HUES6 (cell line): ENCODE results near the gene CDH16.
"Not testable (repeated sequence)": the region's sequence is repeated elsewhere in the genome, so short reads cannot be mapped to it uniquely, and the experiment has no call there.

Experiments
- H3K27ac ChIP-seq: 2 replicates; pipeline ENCODE4 v1.7.0; 2013; ENCODE audit warnings: low read depth, mild to moderate bottlenecking, low read length, inconsistent platforms
- H3K27me3 ChIP-seq: 2 replicates; pipeline ENCODE4 v1.6.1; 2013; ENCODE audit warnings: low read length; ENCODE audit not compliant: control insufficient read depth, insufficient read depth
- H3K36me3 ChIP-seq: 2 replicates; pipeline ENCODE4 v1.6.1; 2013; ENCODE audit warnings: low read length; ENCODE audit not compliant: control insufficient read depth, insufficient read depth
- H3K4me1 ChIP-seq: 2 replicates; pipeline ENCODE4 v1.6.1; 2013; ENCODE audit warnings: low read length; ENCODE audit not compliant: control insufficient read depth, insufficient read depth
- H3K4me3 ChIP-seq: 2 replicates; pipeline ENCODE4 v1.5.1; 2013; ENCODE audit warnings: low read depth, low read length
- H3K9ac ChIP-seq: one replicate; pipeline ENCODE4 v1.6.1; 2013; ENCODE audit warnings: mild to moderate bottlenecking, low read length
- H3K9me3 ChIP-seq: 2 replicates; pipeline ENCODE4 v1.6.1; 2013; ENCODE audit warnings: low read depth, low read length; ENCODE audit not compliant: control insufficient read depth, insufficient read depth

The CDH16 gene

GRCh38 chr16:66880288-66881013, 38.2 kb downstream of the CDH16 start, which contains the start of gene PDP2:
Gene PDP2, plus strand, starts transcription at chr16:66880515. Its CDS starts 3,770 bp downstream, at chr16:66884285.
- Histone ChIP-seq H3K27ac (peak within 1 kb of the TSS; percentile 38; the same call in 1 of the 2 replicates), H3K4me1 (peaks cover 12% of the 10 kb centered on the region; the same call in 1 of the 2 replicates), H3K9ac (peak within 1 kb of the TSS; percentile 67), H3K9me3 (no peaks in the 10 kb centered on the region), H3K36me3 (peaks cover 20% of the 10 kb centered on the region), H3K27me3 (peaks cover 3% of the 10 kb centered on the region; the same call in 1 of the 2 replicates), H3K4me3 (peak within 1 kb of the TSS; percentile 92)

GRCh38 chr16:66878067-66878466, 40.6 kb downstream of the CDH16 start:
- Histone ChIP-seq H3K9ac (no peak overlapping the region), H3K27ac (no peak overlapping the region), H3K4me1 (peaks cover 19% of the 10 kb centered on the region), H3K9me3 (no peaks in the 10 kb centered on the region), H3K36me3 (no peaks in the 10 kb centered on the region), H3K27me3 (peaks cover 3% of the 10 kb centered on the region; the same call in 1 of the 2 replicates), H3K4me3 (no peak overlapping the region)

GRCh38 chr16:66874079-66874775, 44.5 kb downstream of the CDH16 start:
- Histone ChIP-seq H3K27ac (no peak overlapping the region), H3K9me3 (no peaks in the 10 kb centered on the region), H3K9ac (no peak overlapping the region), H3K4me1 (peaks cover 12% of the 10 kb centered on the region), H3K36me3 (no peaks in the 10 kb centered on the region), H3K4me3 (no peak overlapping the region), H3K27me3 (no peaks in the 10 kb centered on the region)

- Histone ChIP-seq H3K27ac (no peak overlapping the region), H3K4me1 (peaks cover 12% of the 10 kb centered on the region), H3K4me3 (peak overlapping the region; percentile 69; the same call in 1 of the 2 replicates), H3K9me3 (no peaks in the 10 kb centered on the region), H3K27me3 (no peaks in the 10 kb centered on the region), H3K36me3 (no peaks in the 10 kb centered on the region), H3K9ac (no peak overlapping the region)
These were observed 45.0 kb downstream of the CDH16 start for GRCh38 chr16:66873685-66874055.

GRCh38 chr16:66872943-66873684, 45.6 kb downstream of the CDH16 start:
- peak overlapping the region; percentile 63 for H3K27ac ChIP-seq
- no peaks in the 10 kb centered on the region for H3K27me3 ChIP-seq
- H3K36me3 ChIP-seq, result no peaks in the 10 kb centered on the region
- H3K4me3 ChIP-seq, result peak overlapping the region; percentile 69
- peaks cover 12% of the 10 kb centered on the region for H3K4me1 ChIP-seq
- peak overlapping the region; percentile 63 for H3K9ac ChIP-seq
- no peaks in the 10 kb centered on the region for H3K9me3 ChIP-seq

- Histone ChIP-seq H3K4me3 (peak overlapping the region; percentile 69), H3K9ac (peak overlapping the region; percentile 63)
These were observed 46.1 kb downstream of the CDH16 start for GRCh38 chr16:66872559-66872942.

GRCh38 chr16:66871840-66872239, 46.8 kb downstream of the CDH16 start:
- H3K36me3 ChIP-seq, result no peaks in the 10 kb centered on the region
- no peaks in the 10 kb centered on the region for H3K27me3 ChIP-seq
- H3K9me3 ChIP-seq, result no peaks in the 10 kb centered on the region
- H3K4me1 ChIP-seq, result peaks cover 12% of the 10 kb centered on the region
- H3K27ac ChIP-seq, result no peak overlapping the region
- H3K9ac ChIP-seq, result no peak overlapping the region
- H3K4me3 ChIP-seq, result no peak overlapping the region

More at GRCh38 chr16:66872559-66872942, 46.1 kb downstream of the CDH16 start:
- Histone ChIP-seq H3K27me3 (no peaks in the 10 kb centered on the region), H3K27ac (peak overlapping the region; percentile 63), H3K4me1 (peaks cover 12% of the 10 kb centered on the region), H3K36me3 (no peaks in the 10 kb centered on the region), H3K9me3 (no peaks in the 10 kb centered on the region)

- H3K4me3 ChIP-seq, H3K27ac ChIP-seq, H3K9me3 ChIP-seq, H3K36me3 ChIP-seq, H3K27me3 ChIP-seq, H3K9ac ChIP-seq: not testable (repeated sequence)
- H3K4me1 ChIP-seq, result peaks cover 12% of the 10 kb centered on the region
These were observed 47.3 kb downstream of the CDH16 start for GRCh38 chr16:66871363-66871762.

- Histone ChIP-seq H3K27me3 (no peaks in the 10 kb centered on the region), H3K27ac (no peak overlapping the region), H3K36me3 (no peaks in the 10 kb centered on the region), H3K9ac (no peak overlapping the region), H3K4me3 (no peak overlapping the region), H3K4me1 (peaks cover 10% of the 10 kb centered on the region), H3K9me3 (no peaks in the 10 kb centered on the region)
These were observed 49.3 kb downstream of the CDH16 start for GRCh38 chr16:66869424-66869823.

- Histone ChIP-seq H3K27me3 (no peaks in the 10 kb centered on the region), H3K27ac (no peak overlapping the region), H3K36me3 (no peaks in the 10 kb centered on the region), H3K4me1 (no peaks in the 10 kb centered on the region), H3K4me3 (no peak overlapping the region), H3K9ac (no peak overlapping the region), H3K9me3 (no peaks in the 10 kb centered on the region)
These were observed 55.0 kb downstream of the CDH16 start for GRCh38 chr16:66863707-66864106.
